ENCODE results near the gene MRPL39. TPM values are rescaled to one million over a fixed set of nuclear protein-coding genes. Genes with fewer than 3 reads are reported as not detected.

The MRPL39 gene
- total and polyA plus RNA-seq, 2 donors (not counting 3 experiments of a cell fraction or from before 2014, with no cell fraction given): 10.4 to 25.2 TPM

GRCh38 chr21:25566645-25567044 is 40.6 kb downstream of the MRPL39 start:
- Histone ChIP-seq H3K9ac (replicated peaks; ENCODE audit: extremely low read depth, insufficient read depth, low read length) (no peak overlapping the region), H4K20me1 (replicated peaks; ENCODE audit: control insufficient read depth, extremely low read depth, insufficient read depth, low read length) (no peaks in the 10 kb centered on the region), H3K4me2 (ENCODE audit: insufficient read depth, low read length) (no peak overlapping the region), H3K27me3 (ENCODE audit: control insufficient read depth in 2 of 2, insufficient read depth in 2 of 2, low read length in 2 of 2) (no peaks in the 10 kb centered on the region), H3K36me3 (ENCODE audit: control insufficient read depth in 2 of 2, extremely low read depth in 1 of 2, insufficient read depth in 2 of 2, low read length in 2 of 2) (peaks cover 2 to 4% of the 10 kb centered on the region in 2 experiments), H3K27ac (ENCODE audit: insufficient read depth, low read depth, low read length) (no peak overlapping the region), H3K79me2 (ENCODE audit: control insufficient read depth, insufficient read depth, low read length) (peaks cover 86% of the 10 kb centered on the region), H3K9me3 (replicated peaks; ENCODE audit: control insufficient read depth, insufficient read depth, low read length) (no peaks in the 10 kb centered on the region), H3K9me1 (replicated peaks; ENCODE audit: control insufficient read depth, extremely low read depth, insufficient read depth, low read length) (no peaks in the 10 kb centered on the region), H2AFZ (ENCODE audit: low read depth, low read length) (no peak overlapping the region), H3K4me1 (ENCODE audit: control insufficient read depth, extremely low read depth, insufficient read depth, low read length) (peaks cover 43% of the 10 kb centered on the region), H3K4me3 (replicated peaks in 1 of 3; ENCODE audit: insufficient read depth in 1 of 3, low read depth in 1 of 3, low read length in 3 of 3) (no peak overlapping the region)
- dilution Hi-C loops (cut with MboI; ENCODE audit: extremely low pct_ligation_motif_present, low sequenced_read_pairs) (no loop called here), intact Hi-C loops (cut with micrococcal nuclease) (no loop called here)
- no TSS peak for BruUV-seq (replicated peaks)
- TF ChIP-seq POLR2A (IDR thresholded peaks at IDR 0.05; ENCODE audit: low read depth, low read length): no peak
- no peak for TF ChIP-seq FOS (IDR thresholded peaks at IDR 0.05; ENCODE audit: borderline replicate concordance, insufficient read depth, low read length)
- no peak for TF ChIP-seq POLR2AphosphoS5 (IDR thresholded peaks at IDR 0.05; ENCODE audit: insufficient read depth, low read depth, low read length)
- TF ChIP-seq, protein P1, sequence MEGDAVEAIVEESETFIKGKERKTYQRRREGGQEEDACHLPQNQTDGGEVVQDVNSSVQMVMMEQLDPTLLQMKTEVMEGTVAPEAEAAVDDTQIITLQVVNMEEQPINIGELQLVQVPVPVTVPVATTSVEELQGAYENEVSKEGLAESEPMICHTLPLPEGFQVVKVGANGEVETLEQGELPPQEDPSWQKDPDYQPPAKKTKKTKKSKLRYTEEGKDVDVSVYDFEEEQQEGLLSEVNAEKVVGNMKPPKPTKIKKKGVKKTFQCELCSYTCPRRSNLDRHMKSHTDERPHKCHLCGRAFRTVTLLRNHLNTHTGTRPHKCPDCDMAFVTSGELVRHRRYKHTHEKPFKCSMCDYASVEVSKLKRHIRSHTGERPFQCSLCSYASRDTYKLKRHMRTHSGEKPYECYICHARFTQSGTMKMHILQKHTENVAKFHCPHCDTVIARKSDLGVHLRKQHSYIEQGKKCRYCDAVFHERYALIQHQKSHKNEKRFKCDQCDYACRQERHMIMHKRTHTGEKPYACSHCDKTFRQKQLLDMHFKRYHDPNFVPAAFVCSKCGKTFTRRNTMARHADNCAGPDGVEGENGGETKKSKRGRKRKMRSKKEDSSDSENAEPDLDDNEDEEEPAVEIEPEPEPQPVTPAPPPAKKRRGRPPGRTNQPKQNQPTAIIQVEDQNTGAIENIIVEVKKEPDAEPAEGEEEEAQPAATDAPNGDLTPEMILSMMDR (IDR thresholded peaks at IDR 0.05; ENCODE audit: extremely low read depth in 1 of 2, insufficient read depth in 1 of 2, low read depth in 1 of 2, low read length in 2 of 2): no peak
- ChIA-PET POLR2A (no interaction called here), CTCF (no interaction called here)
- DNase-seq (ENCODE audit: low read depth, low spot score) (no peak), FAIRE-seq (no peak)

Measured in endothelial cell of umbilical vein (primary cell).